ENCODE measurements around the gene ANP32B.

Gene ANP32B

DNA sequence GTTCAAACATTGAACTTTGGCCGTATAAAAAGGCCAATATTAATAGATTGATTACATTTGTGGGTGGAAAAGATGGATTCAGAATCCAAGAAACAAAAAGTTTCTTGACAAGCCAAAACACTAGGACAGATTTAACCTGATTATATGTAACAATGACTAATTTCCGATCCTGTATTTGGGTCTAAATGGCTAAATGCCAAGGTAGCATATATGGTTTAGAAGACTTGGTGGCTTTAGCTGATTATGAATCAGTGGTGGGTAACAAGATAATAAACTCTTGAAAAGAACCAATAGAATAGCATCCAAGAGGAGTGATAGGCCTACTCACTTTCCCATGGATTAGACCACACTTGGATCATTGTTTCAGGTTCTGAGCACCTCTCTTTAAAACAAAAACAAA is 21.8 kb upstream of the ANP32B start:
- TF ChIP-seq, protein P1, sequence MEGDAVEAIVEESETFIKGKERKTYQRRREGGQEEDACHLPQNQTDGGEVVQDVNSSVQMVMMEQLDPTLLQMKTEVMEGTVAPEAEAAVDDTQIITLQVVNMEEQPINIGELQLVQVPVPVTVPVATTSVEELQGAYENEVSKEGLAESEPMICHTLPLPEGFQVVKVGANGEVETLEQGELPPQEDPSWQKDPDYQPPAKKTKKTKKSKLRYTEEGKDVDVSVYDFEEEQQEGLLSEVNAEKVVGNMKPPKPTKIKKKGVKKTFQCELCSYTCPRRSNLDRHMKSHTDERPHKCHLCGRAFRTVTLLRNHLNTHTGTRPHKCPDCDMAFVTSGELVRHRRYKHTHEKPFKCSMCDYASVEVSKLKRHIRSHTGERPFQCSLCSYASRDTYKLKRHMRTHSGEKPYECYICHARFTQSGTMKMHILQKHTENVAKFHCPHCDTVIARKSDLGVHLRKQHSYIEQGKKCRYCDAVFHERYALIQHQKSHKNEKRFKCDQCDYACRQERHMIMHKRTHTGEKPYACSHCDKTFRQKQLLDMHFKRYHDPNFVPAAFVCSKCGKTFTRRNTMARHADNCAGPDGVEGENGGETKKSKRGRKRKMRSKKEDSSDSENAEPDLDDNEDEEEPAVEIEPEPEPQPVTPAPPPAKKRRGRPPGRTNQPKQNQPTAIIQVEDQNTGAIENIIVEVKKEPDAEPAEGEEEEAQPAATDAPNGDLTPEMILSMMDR (IDR thresholded peaks at IDR 0.05; ENCODE audit: low read length): no peak
- no peak for TF ChIP-seq EZH2 (IDR thresholded peaks at IDR 0.05; ENCODE audit: borderline replicate concordance, low read length)

GRCh38 chr9:97962136-97962535 is 21.0 kb upstream of the ANP32B start:
- no peaks in the 10 kb centered on the region for H3F3A ChIP-seq (ENCODE audit: insufficient read depth, low read length)
- H2AFZ ChIP-seq (ENCODE audit: low read length): no peak overlapping the region
- no peaks in the 10 kb centered on the region for H3K36me3 ChIP-seq (ENCODE audit: insufficient read depth, low read length)
- TF ChIP-seq, protein P1 (IDR thresholded peaks at IDR 0.05; ENCODE audit: low read length): no peak
- no peak for TF ChIP-seq EZH2 (IDR thresholded peaks at IDR 0.05; ENCODE audit: borderline replicate concordance, low read length)
- H3K4me1 ChIP-seq (ENCODE audit: insufficient read depth, low read length, severe bottlenecking): no peaks in the 10 kb centered on the region
- H3K79me2 ChIP-seq (ENCODE audit: insufficient read depth, low read length): no peaks in the 10 kb centered on the region
- no peaks in the 10 kb centered on the region for H3K9me3 ChIP-seq (ENCODE audit: low read length)
- H3K9me2 ChIP-seq (ENCODE audit: low read depth, low read length): no peaks in the 10 kb centered on the region
- H3K9ac ChIP-seq (ENCODE audit: low read length): no peak overlapping the region
- H3K27me3 ChIP-seq (ENCODE audit: insufficient read depth, low read length): no peaks in the 10 kb centered on the region
- no peaks in the 10 kb centered on the region for H4K20me1 ChIP-seq (ENCODE audit: insufficient read depth, low read length)
- H3K4me2 ChIP-seq (ENCODE audit: low read length): no peak overlapping the region
- H3K4me3 ChIP-seq (ENCODE audit: low read depth, low read length, poor library complexity, severe bottlenecking): no peak overlapping the region
- H3K27ac ChIP-seq (ENCODE audit: low read depth, low read length, poor library complexity, severe bottlenecking): no peak overlapping the region

More for the DNA sequence above, 21.8 kb upstream of the ANP32B start:
- Histone ChIP-seq H3K9ac (ENCODE audit: low read length) (no peak overlapping the region), H3K27ac (ENCODE audit: low read depth, low read length, poor library complexity, severe bottlenecking) (no peak overlapping the region), H3K36me3 (ENCODE audit: insufficient read depth, low read length) (no peaks in the 10 kb centered on the region), H3K4me2 (ENCODE audit: low read length) (no peak overlapping the region), H4K20me1 (ENCODE audit: insufficient read depth, low read length) (no peaks in the 10 kb centered on the region), H3K4me1 (ENCODE audit: insufficient read depth, low read length, severe bottlenecking) (no peaks in the 10 kb centered on the region), H3K9me2 (ENCODE audit: low read depth, low read length) (no peaks in the 10 kb centered on the region), H3K27me3 (ENCODE audit: insufficient read depth, low read length) (no peaks in the 10 kb centered on the region), H2AFZ (ENCODE audit: low read length) (no peak overlapping the region), H3K4me3 (ENCODE audit: low read depth, low read length, poor library complexity, severe bottlenecking) (no peak overlapping the region), H3K79me2 (ENCODE audit: insufficient read depth, low read length) (no peaks in the 10 kb centered on the region), H3K9me3 (ENCODE audit: low read length) (no peaks in the 10 kb centered on the region), H3F3A (ENCODE audit: insufficient read depth, low read length) (no peaks in the 10 kb centered on the region)

- Histone ChIP-seq H3K9me2 (ENCODE audit: low read depth, low read length) (no peaks in the 10 kb centered on the region), H3K4me3 (ENCODE audit: low read depth, low read length, poor library complexity, severe bottlenecking) (no peak overlapping the region), H3K9me3 (ENCODE audit: low read length) (no peaks in the 10 kb centered on the region), H3F3A (ENCODE audit: insufficient read depth, low read length) (no peaks in the 10 kb centered on the region), H3K27me3 (ENCODE audit: insufficient read depth, low read length) (no peaks in the 10 kb centered on the region), H3K27ac (ENCODE audit: low read depth, low read length, poor library complexity, severe bottlenecking) (no peak overlapping the region), H3K4me1 (ENCODE audit: insufficient read depth, low read length, severe bottlenecking) (no peaks in the 10 kb centered on the region), H3K9ac (ENCODE audit: low read length) (no peak overlapping the region), H2AFZ (ENCODE audit: low read length) (no peak overlapping the region), H3K79me2 (ENCODE audit: insufficient read depth, low read length) (no peaks in the 10 kb centered on the region), H3K36me3 (ENCODE audit: insufficient read depth, low read length) (no peaks in the 10 kb centered on the region), H4K20me1 (ENCODE audit: insufficient read depth, low read length) (no peaks in the 10 kb centered on the region), H3K4me2 (ENCODE audit: low read length) (no peak overlapping the region)
- no peak for TF ChIP-seq EZH2 (IDR thresholded peaks at IDR 0.05; ENCODE audit: borderline replicate concordance, low read length)
- TF ChIP-seq, protein P1 (IDR thresholded peaks at IDR 0.05; ENCODE audit: low read length): no peak
Measured at GRCh38 chr9:97962575-97962974, 20.6 kb upstream of the ANP32B start.

All from OCI-LY1 (cell line).